ENCODE measurements around the gene IGF2BP2.

IGF2BP2 gene

GRCh38 chr3:185750702-185751101, 74.1 kb downstream of the IGF2BP2 start:
- Histone ChIP-seq H3K9ac (ENCODE audit: low read length) (no peak overlapping the region), H3K4me1 (ENCODE audit: control insufficient read depth, insufficient read depth, low read length) (no peaks in the 10 kb centered on the region), H3K27ac (ENCODE audit: low read depth, low read length) (no peak overlapping the region), H3K4me3 (ENCODE audit: low read length) (no peak overlapping the region), H3K27me3 (ENCODE audit: control insufficient read depth, insufficient read depth, low read length) (no peaks in the 10 kb centered on the region), H3K36me3 (ENCODE audit: control insufficient read depth, insufficient read depth, low read length) (no peaks in the 10 kb centered on the region)

GRCh38 chr3:185750015-185750414, 74.8 kb downstream of the IGF2BP2 start:
- no peaks in the 10 kb centered on the region for H3K36me3 ChIP-seq (ENCODE audit: control insufficient read depth, insufficient read depth, low read length)
- no peak overlapping the region for H3K9ac ChIP-seq (ENCODE audit: low read length)
- H3K4me3 ChIP-seq (ENCODE audit: low read length), result no peak overlapping the region
- no peaks in the 10 kb centered on the region for H3K4me1 ChIP-seq (ENCODE audit: control insufficient read depth, insufficient read depth, low read length)
- no peaks in the 10 kb centered on the region for H3K27me3 ChIP-seq (ENCODE audit: control insufficient read depth, insufficient read depth, low read length)
- no peak overlapping the region for H3K27ac ChIP-seq (ENCODE audit: low read depth, low read length)

- Histone ChIP-seq H3K9ac (ENCODE audit: low read length) (no peak overlapping the region), H3K4me3 (ENCODE audit: low read length) (no peak overlapping the region), H3K27me3 (ENCODE audit: control insufficient read depth, insufficient read depth, low read length) (no peaks in the 10 kb centered on the region), H3K4me1 (ENCODE audit: control insufficient read depth, insufficient read depth, low read length) (no peaks in the 10 kb centered on the region), H3K27ac (ENCODE audit: low read depth, low read length) (no peak overlapping the region), H3K36me3 (ENCODE audit: control insufficient read depth, insufficient read depth, low read length) (no peaks in the 10 kb centered on the region)
Measured at GRCh38 chr3:185746470-185746869, 78.4 kb downstream of the IGF2BP2 start.

- Histone ChIP-seq H3K36me3 (ENCODE audit: control insufficient read depth, insufficient read depth, low read length) (no peaks in the 10 kb centered on the region), H3K9ac (ENCODE audit: low read length) (no peak overlapping the region), H3K27me3 (ENCODE audit: control insufficient read depth, insufficient read depth, low read length) (no peaks in the 10 kb centered on the region), H3K4me3 (ENCODE audit: low read length) (no peak overlapping the region), H3K4me1 (ENCODE audit: control insufficient read depth, insufficient read depth, low read length) (no peaks in the 10 kb centered on the region), H3K27ac (ENCODE audit: low read depth, low read length) (no peak overlapping the region)
Measured at GRCh38 chr3:185744997-185745843, 79.6 kb downstream of the IGF2BP2 start.

- Histone ChIP-seq H3K36me3 (ENCODE audit: control insufficient read depth, insufficient read depth, low read length) (no peaks in the 10 kb centered on the region), H3K4me1 (ENCODE audit: control insufficient read depth, insufficient read depth, low read length) (no peaks in the 10 kb centered on the region), H3K4me3 (ENCODE audit: low read length) (no peak overlapping the region), H3K9ac (ENCODE audit: low read length) (no peak overlapping the region), H3K27me3 (ENCODE audit: control insufficient read depth, insufficient read depth, low read length) (peaks cover 3% of the 10 kb centered on the region), H3K27ac (ENCODE audit: low read depth, low read length) (no peak overlapping the region)
Measured at GRCh38 chr3:185741586-185741985, 83.3 kb downstream of the IGF2BP2 start.

GRCh38 chr3:185740133-185740532, 84.7 kb downstream of the IGF2BP2 start:
- H3K9ac ChIP-seq (ENCODE audit: low read length), result no peak overlapping the region
- H3K27ac ChIP-seq (ENCODE audit: low read depth, low read length), result no peak overlapping the region
- H3K36me3 ChIP-seq (ENCODE audit: control insufficient read depth, insufficient read depth, low read length), result no peaks in the 10 kb centered on the region
- H3K27me3 ChIP-seq (ENCODE audit: control insufficient read depth, insufficient read depth, low read length), result peaks cover 3% of the 10 kb centered on the region
- H3K4me1 ChIP-seq (ENCODE audit: control insufficient read depth, insufficient read depth, low read length), result no peaks in the 10 kb centered on the region
- H3K4me3 ChIP-seq (ENCODE audit: low read length), result no peak overlapping the region

- H3K27ac ChIP-seq (ENCODE audit: low read depth, low read length), result no peak overlapping the region
- H3K9ac ChIP-seq (ENCODE audit: low read length), result no peak overlapping the region
- H3K27me3 ChIP-seq (ENCODE audit: control insufficient read depth, insufficient read depth, low read length), result peaks cover 3% of the 10 kb centered on the region
- H3K4me3 ChIP-seq (ENCODE audit: low read length), result no peak overlapping the region
- H3K4me1 ChIP-seq (ENCODE audit: control insufficient read depth, insufficient read depth, low read length), result no peaks in the 10 kb centered on the region
- no peaks in the 10 kb centered on the region for H3K36me3 ChIP-seq (ENCODE audit: control insufficient read depth, insufficient read depth, low read length)
Measured at GRCh38 chr3:185739264-185739701, 85.6 kb downstream of the IGF2BP2 start.

GRCh38 chr3:185737740-185738680, 86.8 kb downstream of the IGF2BP2 start:
- Histone ChIP-seq H3K36me3 (ENCODE audit: control insufficient read depth, insufficient read depth, low read length) (no peaks in the 10 kb centered on the region), H3K27ac (ENCODE audit: low read depth, low read length) (no peak overlapping the region), H3K9ac (ENCODE audit: low read length) (no peak overlapping the region), H3K27me3 (ENCODE audit: control insufficient read depth, insufficient read depth, low read length) (peaks cover 3% of the 10 kb centered on the region), H3K4me1 (ENCODE audit: control insufficient read depth, insufficient read depth, low read length) (no peaks in the 10 kb centered on the region), H3K4me3 (ENCODE audit: low read length) (no peak overlapping the region)

GRCh38 chr3:185737020-185737419, 87.8 kb downstream of the IGF2BP2 start:
- Histone ChIP-seq H3K27me3 (ENCODE audit: control insufficient read depth, insufficient read depth, low read length) (peaks cover 3% of the 10 kb centered on the region), H3K36me3 (ENCODE audit: control insufficient read depth, insufficient read depth, low read length) (no peaks in the 10 kb centered on the region), H3K4me3 (ENCODE audit: low read length) (no peak overlapping the region), H3K9ac (ENCODE audit: low read length) (no peak overlapping the region), H3K4me1 (ENCODE audit: control insufficient read depth, insufficient read depth, low read length) (no peaks in the 10 kb centered on the region), H3K27ac (ENCODE audit: low read depth, low read length) (no peak overlapping the region)

- H3K9ac ChIP-seq (ENCODE audit: low read length), result no peak overlapping the region
- H3K4me1 ChIP-seq (ENCODE audit: control insufficient read depth, insufficient read depth, low read length), result no peaks in the 10 kb centered on the region
Measured at GRCh38 chr3:185734725-185735096, 90.1 kb downstream of the IGF2BP2 start.

GRCh38 chr3:185733980-185734724, 90.7 kb downstream of the IGF2BP2 start:
- Histone ChIP-seq H3K27ac (ENCODE audit: low read depth, low read length) (no peak overlapping the region), H3K4me1 (ENCODE audit: control insufficient read depth, insufficient read depth, low read length) (no peaks in the 10 kb centered on the region), H3K36me3 (ENCODE audit: control insufficient read depth, insufficient read depth, low read length) (no peaks in the 10 kb centered on the region), H3K27me3 (ENCODE audit: control insufficient read depth, insufficient read depth, low read length) (peaks cover 3% of the 10 kb centered on the region), H3K4me3 (ENCODE audit: low read length) (no peak overlapping the region), H3K9ac (ENCODE audit: low read length) (no peak overlapping the region)

More at GRCh38 chr3:185734725-185735096, 90.1 kb downstream of the IGF2BP2 start:
- H3K27ac ChIP-seq (ENCODE audit: low read depth, low read length), result no peak overlapping the region
- H3K27me3 ChIP-seq (ENCODE audit: control insufficient read depth, insufficient read depth, low read length), result peaks cover 3% of the 10 kb centered on the region
- no peak overlapping the region for H3K4me3 ChIP-seq (ENCODE audit: low read length)
- no peaks in the 10 kb centered on the region for H3K36me3 ChIP-seq (ENCODE audit: control insufficient read depth, insufficient read depth, low read length)

- no peak overlapping the region for H3K4me3 ChIP-seq (ENCODE audit: low read length)
- H3K27ac ChIP-seq (ENCODE audit: low read depth, low read length), result no peak overlapping the region
- H3K36me3 ChIP-seq (ENCODE audit: control insufficient read depth, insufficient read depth, low read length), result no peaks in the 10 kb centered on the region
- no peak overlapping the region for H3K9ac ChIP-seq (ENCODE audit: low read length)
- H3K4me1 ChIP-seq (ENCODE audit: control insufficient read depth, insufficient read depth, low read length), result no peaks in the 10 kb centered on the region
- no peaks in the 10 kb centered on the region for H3K27me3 ChIP-seq (ENCODE audit: control insufficient read depth, insufficient read depth, low read length)
Measured at GRCh38 chr3:185732782-185733181, 92.1 kb downstream of the IGF2BP2 start.
